Stimulated activated CD8-positive, alpha-beta memory T cell treated with anti-CD3 and anti-CD28 coated beads, Interleukin-12 subunit alpha, Interleukin-12 subunit beta, amount 100 ng/mL, for 4 hours (primary cell): ENCODE data around the gene DCTN2.

Experiments used
- DNase-seq: peaks from one replicate; pipeline ENCODE4 v3.0.0-alpha.2; 2020; ENCODE audit warnings: low read depth

The DCTN2 gene

DNA sequence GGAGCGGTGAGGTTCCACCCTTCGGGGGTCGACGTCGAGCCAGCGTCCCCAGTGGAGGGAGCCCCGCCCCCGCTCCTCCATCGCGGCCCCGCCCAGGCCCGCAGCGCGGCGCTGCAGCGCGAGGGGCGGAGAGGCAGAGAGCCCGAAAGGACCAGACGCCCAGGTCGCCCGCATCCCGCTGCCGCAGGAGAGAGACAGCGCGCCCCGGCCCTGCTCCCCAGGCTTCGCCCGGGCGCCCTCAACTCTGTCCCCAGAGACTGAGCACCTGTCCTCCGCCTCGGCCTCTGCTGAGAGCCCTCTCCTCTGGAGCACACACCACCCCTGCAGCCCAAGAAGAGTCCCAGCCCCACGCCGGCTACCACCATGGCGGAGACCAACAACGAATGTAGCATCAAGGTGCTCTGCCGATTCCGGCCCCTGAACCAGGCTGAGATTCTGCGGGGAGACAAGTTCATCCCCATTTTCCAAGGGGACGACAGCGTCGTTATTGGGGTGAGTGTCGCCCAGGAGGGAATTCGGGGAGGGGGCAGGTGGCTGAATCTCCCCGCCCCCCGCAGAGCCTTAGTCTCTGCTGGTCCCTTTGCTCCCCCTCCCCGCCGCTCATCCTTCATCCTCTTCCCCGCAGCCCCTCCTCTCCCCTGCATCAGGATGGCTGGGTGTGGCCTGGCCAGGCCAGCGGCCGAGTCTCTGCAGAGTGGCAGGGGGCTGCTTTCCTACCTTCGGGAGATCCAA is 3.1 kb upstream of the DCTN2 start, which contains the start of gene KIF5A:
Gene KIF5A, plus strand, starts transcription at position 136 of the 732 bp plus-strand sequence. Its CDS starts 228 bp downstream, at position 364.
- DNase-seq: peak; percentile 33

GRCh38 chr12:57549203-57549908 is 2.4 kb upstream of the DCTN2 start:
- no peak for DNase-seq

DNA sequence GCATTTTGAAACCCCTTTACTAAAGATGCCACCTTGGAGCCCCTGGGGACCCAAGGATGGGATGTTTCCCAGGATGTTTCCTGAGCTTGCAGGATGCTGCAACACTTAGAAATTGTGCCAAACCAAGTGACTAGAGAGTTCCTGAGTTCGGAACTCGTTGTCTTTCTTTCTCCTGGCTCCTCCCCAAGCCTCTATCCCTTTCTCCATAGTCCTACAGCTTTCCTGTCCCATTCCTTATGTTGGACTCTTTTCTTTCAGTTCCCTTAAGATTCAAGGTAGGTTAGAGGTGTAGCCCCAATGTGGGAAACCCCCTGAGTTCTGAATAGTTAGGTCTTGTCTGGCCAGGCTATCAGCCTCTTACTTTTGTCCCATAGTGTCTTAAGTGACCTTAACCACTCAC is 1.5 kb upstream of the DCTN2 start:
- no peak for DNase-seq

- no peak for DNase-seq
These were observed 972 bp upstream of the DCTN2 start for GRCh38 chr12:57548013-57548315.

- DNase-seq: no peak
These were observed 458 bp upstream of the DCTN2 start for GRCh38 chr12:57547288-57548012.

- DNase-seq: no peak
These were observed 1.1 kb downstream of the DCTN2 start for GRCh38 chr12:57545809-57546437.

- DNase-seq: no peak
These were observed 3.4 kb downstream of the DCTN2 start for GRCh38 chr12:57543581-57543980.

- DNase-seq: no peak
These were observed 5.3 kb downstream of the DCTN2 start for GRCh38 chr12:57541717-57542116.

DNA sequence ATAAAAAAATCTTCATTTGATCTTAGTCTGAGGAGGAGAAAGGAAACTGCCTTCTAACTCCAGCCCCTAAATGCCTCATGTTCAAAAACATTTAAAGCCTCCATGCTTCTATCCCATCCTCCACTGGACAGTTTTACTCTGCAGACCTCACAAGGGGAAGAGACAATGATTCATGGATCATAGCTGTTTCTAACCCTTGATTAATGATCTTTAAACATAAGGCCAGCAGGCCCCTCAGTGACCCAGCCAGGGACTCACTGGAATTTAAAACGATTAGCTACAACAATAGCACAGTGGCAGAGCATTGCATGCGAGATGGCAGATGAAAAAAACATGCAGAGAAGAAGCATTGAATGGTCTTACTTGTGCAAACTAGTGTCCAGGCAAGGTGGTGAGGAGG is 6.0 kb downstream of the DCTN2 start:
- no peak for DNase-seq

DNA sequence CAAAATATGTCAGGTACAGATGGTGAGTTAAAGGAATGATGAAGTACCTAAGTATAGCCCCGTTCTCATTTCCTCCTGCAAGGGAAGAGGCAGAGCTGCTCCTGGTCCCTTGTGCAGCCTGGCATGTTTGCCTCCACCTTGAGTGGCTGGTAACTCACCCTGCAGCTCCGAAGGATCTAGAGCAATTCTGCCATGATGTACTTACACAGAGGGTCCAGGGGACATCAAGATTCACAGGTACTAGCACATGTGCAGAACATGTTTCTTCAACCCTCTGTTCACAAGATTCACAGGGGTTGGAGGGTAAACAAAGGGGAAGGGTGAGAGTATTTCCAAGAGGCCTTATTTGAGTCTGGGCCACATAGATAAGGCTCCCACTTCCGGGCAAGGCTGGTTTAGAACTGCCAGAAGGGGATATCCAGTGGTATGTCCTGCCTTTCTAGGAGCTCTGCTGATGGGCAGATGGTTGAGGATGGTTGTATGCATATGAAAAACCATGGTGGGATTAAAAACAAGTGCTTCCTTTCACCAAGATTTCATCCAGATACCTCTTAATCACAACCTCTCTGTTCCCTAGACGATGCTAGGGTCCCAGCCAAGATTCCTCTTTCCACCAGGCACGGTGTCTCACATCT is 7.7 kb downstream of the DCTN2 start:
- no peak for DNase-seq

DNA sequence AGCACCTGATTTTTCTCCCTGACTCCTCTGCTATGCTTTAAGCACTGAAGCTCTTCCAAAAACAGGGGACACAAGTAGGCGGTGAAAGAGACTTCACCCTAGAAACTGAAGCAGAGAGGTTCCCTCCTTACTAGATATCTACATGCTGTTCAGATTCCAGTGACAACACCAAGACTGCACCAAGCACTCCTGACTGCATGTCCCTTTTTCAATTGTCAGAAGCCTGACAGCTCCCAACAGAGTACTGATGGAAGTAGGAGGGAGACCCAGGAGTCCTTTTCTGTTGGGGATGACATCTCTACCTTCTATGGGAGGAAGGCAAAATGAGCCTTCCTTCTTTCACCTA is 10.4 kb downstream of the DCTN2 start:
- no peak for DNase-seq

DNA sequence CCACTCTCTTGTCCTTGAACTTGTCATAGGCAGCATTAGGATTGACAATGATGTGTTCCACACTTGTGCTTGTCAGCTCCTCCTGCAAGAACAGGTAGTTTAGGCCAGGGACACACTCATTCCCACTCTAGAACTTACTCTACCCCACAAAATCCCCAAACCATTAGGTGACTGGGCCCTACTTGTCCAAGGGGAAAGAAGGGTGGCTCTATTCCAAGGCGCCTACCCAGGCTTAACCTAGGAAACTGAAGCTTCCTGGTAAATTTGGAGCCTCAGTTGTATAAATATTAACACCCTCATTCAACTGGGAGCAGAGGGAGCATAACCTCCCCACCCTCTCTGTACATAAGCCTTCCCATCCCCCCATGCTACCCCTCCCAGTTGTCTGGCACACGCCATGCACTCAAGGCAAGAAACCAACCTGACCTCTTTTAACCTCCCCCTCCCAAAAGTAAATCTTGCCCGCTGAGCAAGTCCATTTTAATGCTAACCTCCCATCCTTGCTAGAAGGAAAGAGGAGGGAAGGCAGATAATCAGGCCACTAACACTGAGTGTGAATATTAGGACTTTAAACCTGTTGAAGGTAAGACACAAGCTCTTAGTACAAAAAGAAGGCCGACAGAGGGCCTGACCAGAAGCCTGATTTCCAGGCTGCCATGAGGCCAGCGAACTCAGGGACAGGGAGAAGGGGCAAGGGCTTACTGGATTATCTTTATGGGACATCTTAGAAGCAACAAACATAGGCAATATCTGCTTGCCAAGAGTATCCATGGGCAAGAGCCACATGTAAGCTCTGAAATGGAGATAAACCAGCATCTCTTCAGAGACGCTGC is 11.0 kb downstream of the DCTN2 start:
- DNase-seq: no peak

DNA sequence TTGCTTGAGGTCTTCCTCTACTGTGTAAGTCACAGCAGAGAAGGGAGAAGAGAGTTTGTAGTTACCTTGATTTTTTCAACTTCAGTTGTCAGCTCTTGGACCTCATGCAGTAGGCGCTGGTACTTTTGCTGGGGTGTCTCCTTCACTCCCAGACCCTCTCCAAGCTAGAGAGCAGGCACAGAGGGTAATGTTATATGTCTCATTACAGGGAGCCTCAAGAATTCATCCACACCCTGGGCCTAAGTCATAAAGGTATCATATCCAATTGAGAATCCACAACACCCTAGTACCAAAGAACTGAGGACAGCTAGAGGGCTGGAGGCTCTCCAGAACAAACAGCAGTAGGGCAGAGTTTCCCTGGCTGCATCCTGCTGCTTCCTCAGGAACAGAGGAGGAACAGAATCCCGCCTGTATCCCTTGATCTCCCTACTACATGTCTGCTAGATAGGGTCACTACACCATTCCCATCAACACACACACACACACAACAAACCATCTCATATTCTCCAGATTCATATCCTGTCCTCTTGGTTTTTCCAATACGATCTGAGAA is 11.9 kb downstream of the DCTN2 start:
- no peak for DNase-seq

DNA sequence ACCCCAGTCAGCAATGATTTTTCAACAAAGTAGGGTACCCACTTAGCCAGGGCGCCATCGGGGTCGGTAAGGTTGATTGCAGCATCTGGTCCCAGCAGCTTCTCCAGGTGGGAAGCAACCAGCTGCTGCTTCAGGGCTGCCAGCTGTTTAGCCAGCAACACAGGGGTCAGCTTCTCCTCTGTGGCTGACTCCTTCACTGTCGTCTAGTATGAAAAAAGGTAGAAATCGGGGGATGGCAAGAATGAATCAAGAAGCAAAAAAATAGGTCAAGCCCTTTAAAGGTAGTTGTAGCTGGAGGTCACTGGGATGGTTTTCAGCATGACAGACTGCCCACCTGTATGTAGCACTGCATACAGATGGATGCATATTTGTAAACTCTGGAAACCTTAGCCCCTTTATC is 12.7 kb downstream of the DCTN2 start:
- DNase-seq: no peak

- DNase-seq: no peak
These were observed 13.9 kb downstream of the DCTN2 start for GRCh38 chr12:57533108-57533507.

DNA sequence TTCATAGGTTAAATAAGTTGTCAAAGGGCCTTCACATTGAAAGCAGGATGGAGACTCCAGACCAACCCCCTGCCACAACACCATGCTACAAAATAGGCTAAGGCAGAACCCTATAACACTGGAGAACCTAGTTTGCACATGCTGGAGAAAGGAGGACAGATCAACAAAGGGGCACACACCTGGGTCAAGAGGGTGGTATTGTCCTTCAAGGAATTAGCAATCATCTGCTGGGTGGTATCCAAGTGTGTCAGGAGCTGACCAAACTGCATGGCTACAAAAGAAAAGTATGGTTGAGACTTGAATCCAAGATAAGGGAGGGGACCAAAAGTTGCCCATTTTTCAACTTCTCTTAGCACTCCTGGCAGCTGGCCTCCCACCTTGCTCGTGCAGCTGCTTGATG is 15.2 kb downstream of the DCTN2 start:
- no peak for DNase-seq

DNA sequence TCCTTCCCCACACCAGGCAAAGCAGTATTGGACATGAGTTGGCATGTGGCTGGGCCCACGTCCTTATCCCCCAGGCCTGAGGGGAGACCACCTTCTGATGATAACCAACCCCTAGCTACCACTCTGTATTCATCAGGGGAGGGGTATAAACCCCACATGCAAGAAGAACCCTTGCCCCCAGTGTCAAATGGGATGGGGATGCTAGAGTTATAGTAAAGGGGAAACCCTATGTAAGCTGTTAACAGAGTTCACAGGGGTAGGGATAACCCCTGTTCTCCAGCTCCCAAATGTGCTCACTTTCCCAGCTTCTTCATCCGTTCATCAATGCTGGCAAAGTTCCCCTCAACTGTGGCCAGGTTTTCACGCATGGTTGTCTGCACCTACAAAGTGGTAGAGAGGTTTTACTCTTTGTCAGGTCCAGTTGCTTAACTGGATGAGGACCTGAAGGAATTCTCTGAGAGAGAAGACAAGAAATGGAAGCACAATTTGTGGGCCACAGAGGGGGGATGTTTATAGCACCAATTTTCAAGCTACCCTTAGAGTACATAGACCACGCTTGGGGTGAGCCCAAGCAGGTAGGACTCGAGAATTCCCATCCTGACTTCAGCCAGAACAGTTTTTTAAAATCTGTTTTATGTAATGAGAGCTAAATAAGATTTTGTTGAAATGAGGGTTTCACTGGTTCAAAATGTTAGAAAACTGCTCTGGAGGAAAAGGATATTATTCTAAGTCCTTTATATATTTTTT is 16.4 kb downstream of the DCTN2 start:
- no peak for DNase-seq

GRCh38 chr12:57529831-57530230 is 17.2 kb downstream of the DCTN2 start:
- no peak for DNase-seq

DNA sequence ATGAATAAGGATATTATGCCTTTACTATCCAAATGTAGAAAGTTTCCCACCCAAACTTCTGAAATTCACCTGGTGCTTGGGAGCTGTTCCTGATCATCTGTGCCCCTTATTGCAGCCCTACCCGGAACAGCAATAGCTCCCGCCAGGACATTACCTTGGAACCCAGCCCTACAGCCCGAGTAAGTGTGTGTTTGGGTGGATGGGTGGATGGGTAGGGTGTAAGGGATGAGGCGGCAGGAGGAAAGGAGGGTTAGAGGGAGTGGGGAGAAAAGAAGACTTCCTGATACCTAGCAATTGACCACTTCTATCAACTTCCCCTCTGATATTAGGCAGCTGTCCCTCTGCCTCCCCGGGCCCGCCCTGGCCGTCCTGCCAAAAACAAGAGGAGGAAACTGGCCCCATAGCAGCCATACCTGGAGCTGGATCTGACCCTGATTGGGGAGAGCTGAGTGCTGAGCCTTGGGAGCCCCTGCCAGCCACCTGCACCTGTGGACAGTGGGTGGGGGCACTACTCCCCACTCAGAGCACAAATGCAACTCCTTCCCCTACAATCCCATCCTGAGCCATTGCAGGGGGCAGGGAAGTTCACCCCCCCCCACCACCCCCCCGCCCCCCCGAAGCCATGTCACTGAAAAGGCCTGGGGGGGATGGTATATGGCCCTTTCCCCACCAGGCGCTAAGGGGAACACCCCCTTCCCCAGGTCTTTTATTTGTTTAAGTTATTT is 18.0 kb downstream of the DCTN2 start:
- no peak for DNase-seq

GRCh38 chr12:57528176-57528575 is 18.8 kb downstream of the DCTN2 start:
- no peak for DNase-seq
